ENCODE results near the gene PKD2L2. TPM values are rescaled to one million over a fixed set of nuclear protein-coding genes. Genes with fewer than 3 reads are reported as not detected.
"Not testable (repeated sequence)": the region's sequence is repeated elsewhere in the genome, so short reads cannot be mapped to it uniquely, and the experiment has no call there.

PKD2L2 gene
- total RNA-seq, 1 donor from 2014 or later: not detected

- Mint-ChIP-seq H3K4me1 (no peaks in the 10 kb centered on the region), H3K27me3 (ENCODE audit: low read depth) (no peaks in the 10 kb centered on the region), H3K9me3 (no peaks in the 10 kb centered on the region), H3K4me3 (no peak overlapping the region), H3K36me3 (ENCODE audit: low read depth) (peaks cover 18% of the 10 kb centered on the region), H3K27ac (ENCODE audit: unreplicated experiment) (no peak overlapping the region)
- no peak for DNase-seq (ENCODE audit: low read depth, low spot score)
- no peak for TF ChIP-seq CTCF (conservative IDR thresholded peaks at IDR 0.05)
Observed at GRCh38 chr5:137935190-137935589, 45.9 kb downstream of the PKD2L2 start.

DNA sequence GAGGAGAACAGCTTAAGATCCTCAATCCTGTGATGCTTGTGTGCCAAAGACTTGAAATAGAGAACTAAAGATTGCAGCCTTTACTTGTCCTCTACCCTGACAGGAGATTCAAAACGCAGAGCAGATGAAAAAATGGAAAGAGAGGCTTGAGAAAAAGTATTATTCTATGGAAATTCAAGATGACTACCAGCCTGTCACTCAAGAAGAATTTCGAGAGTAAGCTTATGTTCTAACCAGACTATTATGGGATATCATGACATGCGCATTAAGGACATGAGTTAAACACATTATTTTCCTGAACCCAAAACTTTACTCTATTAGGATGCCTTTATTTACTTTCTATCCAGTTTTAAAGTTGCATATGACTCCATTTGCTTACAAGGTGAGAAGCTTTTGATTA, 46.4 kb downstream of the PKD2L2 start:
- no peak for TF ChIP-seq CTCF (conservative IDR thresholded peaks at IDR 0.05)
- peaks cover 18% of the 10 kb centered on the region for H3K36me3 Mint-ChIP-seq (ENCODE audit: low read depth)
- no peak overlapping the region for H3K27ac Mint-ChIP-seq (ENCODE audit: unreplicated experiment)
- H3K27me3 Mint-ChIP-seq (ENCODE audit: low read depth): no peaks in the 10 kb centered on the region
- H3K4me3 Mint-ChIP-seq: no peak overlapping the region
- H3K4me1 Mint-ChIP-seq: no peaks in the 10 kb centered on the region
- no peaks in the 10 kb centered on the region for H3K9me3 Mint-ChIP-seq
- DNase-seq (ENCODE audit: low read depth, low spot score): no peak

GRCh38 chr5:137937994-137938750, 48.9 kb downstream of the PKD2L2 start:
- no peak for TF ChIP-seq CTCF (conservative IDR thresholded peaks at IDR 0.05)
- Mint-ChIP-seq H3K4me1 (no peaks in the 10 kb centered on the region), H3K4me3 (no peak overlapping the region), H3K27me3 (ENCODE audit: low read depth) (no peaks in the 10 kb centered on the region), H3K36me3 (ENCODE audit: low read depth) (peaks cover 30% of the 10 kb centered on the region), H3K9me3 (no peaks in the 10 kb centered on the region), H3K27ac (ENCODE audit: unreplicated experiment) (no peak overlapping the region)
- no peak for DNase-seq (ENCODE audit: low read depth, low spot score)

DNA sequence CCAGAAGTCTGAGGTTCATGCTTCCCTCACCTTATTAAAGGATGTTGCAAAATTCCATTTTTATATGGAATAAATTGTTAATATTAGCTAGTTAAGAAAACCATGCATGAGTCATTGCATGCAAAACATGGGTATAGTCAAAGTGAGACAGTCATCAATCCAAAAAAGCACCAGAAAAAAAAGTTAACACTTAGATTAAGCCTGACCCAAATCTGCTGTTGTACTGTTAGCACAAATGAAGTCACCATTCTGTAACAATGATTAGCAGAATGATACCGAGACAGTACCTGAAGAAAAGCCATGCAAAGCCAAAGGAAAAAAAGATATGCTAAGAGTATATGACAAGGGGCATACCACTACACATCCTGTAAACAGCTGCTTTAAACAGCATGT, 49.5 kb downstream of the PKD2L2 start:
- TF ChIP-seq CTCF (conservative IDR thresholded peaks at IDR 0.05): no peak
- Mint-ChIP-seq H3K36me3 (ENCODE audit: low read depth) (peaks cover 30% of the 10 kb centered on the region), H3K4me1 (no peaks in the 10 kb centered on the region), H3K9me3 (no peaks in the 10 kb centered on the region), H3K4me3 (no peak overlapping the region), H3K27me3 (ENCODE audit: low read depth) (no peaks in the 10 kb centered on the region), H3K27ac (ENCODE audit: unreplicated experiment) (no peak overlapping the region)
- no peak for DNase-seq (ENCODE audit: low read depth, low spot score)

- Mint-ChIP-seq H3K27ac (ENCODE audit: unreplicated experiment) (no peak overlapping the region), H3K9me3 (no peaks in the 10 kb centered on the region), H3K27me3 (ENCODE audit: low read depth) (no peaks in the 10 kb centered on the region), H3K36me3 (ENCODE audit: low read depth) (peaks cover 33% of the 10 kb centered on the region), H3K4me1 (no peaks in the 10 kb centered on the region), H3K4me3 (no peak overlapping the region)
- no peak for TF ChIP-seq CTCF (conservative IDR thresholded peaks at IDR 0.05)
- no peak for DNase-seq (ENCODE audit: low read depth, low spot score)
Observed at GRCh38 chr5:137939331-137939730, 50.1 kb downstream of the PKD2L2 start.

DNA sequence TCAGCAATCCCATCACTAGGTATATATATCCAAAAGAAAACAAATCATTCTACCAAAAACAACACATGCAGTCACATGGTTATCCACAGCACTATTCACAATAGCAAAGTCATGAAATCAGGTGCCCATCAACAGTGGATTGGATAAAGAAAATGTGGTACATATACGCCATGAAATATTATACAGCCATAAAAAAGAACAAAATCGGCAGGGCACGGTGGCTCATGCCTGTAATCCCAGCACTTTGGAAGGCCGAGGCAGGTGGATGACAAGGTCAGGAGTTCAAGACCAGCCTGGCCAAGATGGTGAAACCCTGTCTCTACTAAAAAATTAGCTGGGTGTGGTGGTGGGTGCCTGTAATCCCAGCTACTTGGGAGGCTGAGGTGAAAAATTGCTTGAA, 55.0 kb downstream of the PKD2L2 start:
- H3K27ac Mint-ChIP-seq (ENCODE audit: unreplicated experiment); H3K9me3 Mint-ChIP-seq; H3K4me1 Mint-ChIP-seq; DNase-seq (ENCODE audit: low read depth, low spot score); H3K27me3 Mint-ChIP-seq (ENCODE audit: low read depth); H3K4me3 Mint-ChIP-seq: not testable (repeated sequence)
- peaks cover 34% of the 10 kb centered on the region for H3K36me3 Mint-ChIP-seq (ENCODE audit: low read depth)
